Renal pelvis (tissue), 12 donors: ENCODE measurements around the gene ETV4. TPM values are rescaled to one million over a fixed set of nuclear protein-coding genes. Genes with fewer than 3 reads are reported as not detected.

Experiments used
- DNase-seq: peaks from one replicate; pipeline ENCODE4 v3.0.0-alpha.2; 2013
- long read RNA-seq, 16 experiments: transcript quantifications; one replicate each; lab custom pipeline, GENCODE V29; 2026
- polyA plus RNA-seq, 3 donors: library from polyadenylated mRNA; unstranded; fragments of 120-200 nt; gene quantifications; one replicate each; pipeline ENCODE4 v1.2.1, GENCODE V29; 2013; ENCODE audit not compliant: insufficient read length in 3 of 3

ETV4 gene
- 10 to 100 TPM; 39.7 to 49.8 (median 43.7) TPM for polyA plus RNA-seq
- long read RNA-seq, donor 1, partial matches to known transcripts = 5 of 7 reads
- long read RNA-seq, donor 1, other reads (novel, unspliced or antisense) = 0 of 7 reads
- long read RNA-seq, donor 2, transcript ETV4-201 (13 exons, 2,429 nt) = major isoform, 8 of 10 reads
- long read RNA-seq, donor 2, partial matches to known transcripts = 0 of 10 reads
- long read RNA-seq, donor 2, other reads (novel, unspliced or antisense) = 0 of 10 reads
- long read RNA-seq, donor 3, partial matches to known transcripts = 5 of 14 reads
- long read RNA-seq, donor 3, other reads (novel, unspliced or antisense) = 0 of 14 reads
- long read RNA-seq, donor 4, transcript ETV4-201 (13 exons, 2,429 nt) = major isoform, 5 of 6 reads
- long read RNA-seq, donor 4, partial matches to known transcripts = 0 of 6 reads
- long read RNA-seq, donor 4, other reads (novel, unspliced or antisense) = 0 of 6 reads
- long read RNA-seq, donor 5, partial matches to known transcripts = 0 of 1 reads
- long read RNA-seq, donor 5, other reads (novel, unspliced or antisense) = 0 of 1 reads
- long read RNA-seq, donor 6, partial matches to known transcripts = 5 of 12 reads
- long read RNA-seq, donor 6, other reads (novel, unspliced or antisense) = 0 of 12 reads
- long read RNA-seq, donor 7, partial matches to known transcripts = 19 of 23 reads
- long read RNA-seq, donor 7, other reads (novel, unspliced or antisense) = 0 of 23 reads
- long read RNA-seq, donor 8, partial matches to known transcripts = 0 of 2 reads
- long read RNA-seq, donor 8, other reads (novel, unspliced or antisense) = 0 of 2 reads
- long read RNA-seq, donor 9, partial matches to known transcripts = 0 of 7 reads
- long read RNA-seq, donor 9, other reads (novel, unspliced or antisense) = 0 of 7 reads
- long read RNA-seq, donor 10, partial matches to known transcripts = 0 of 4 reads
- long read RNA-seq, donor 10, other reads (novel, unspliced or antisense) = 0 of 4 reads
- long read RNA-seq, donor 11, partial matches to known transcripts = 0 of 3 reads
- long read RNA-seq, donor 11, other reads (novel, unspliced or antisense) = 0 of 3 reads
- long read RNA-seq, donor 12, partial matches to known transcripts = 0 of 7 reads
- long read RNA-seq, donor 12, other reads (novel, unspliced or antisense) = 0 of 7 reads
- long read RNA-seq, donor 13, partial matches to known transcripts = 0 of 1 reads
- long read RNA-seq, donor 13, other reads (novel, unspliced or antisense) = 0 of 1 reads
- long read RNA-seq, donor 14 = 0 reads
- long read RNA-seq, donor 15 = 0 reads
- long read RNA-seq, donor 16, transcript ETV4-201 (13 exons, 2,429 nt) = major isoform, 6 of 16 reads
- long read RNA-seq, donor 16, partial matches to known transcripts = 9 of 16 reads
- long read RNA-seq, donor 16, other reads (novel, unspliced or antisense) = 0 of 16 reads

- peak; percentile 95 for DNase-seq
Observed at GRCh38 chr17:43546319-43547188, at the start of gene ETV4. TSS of gene ETV4 (minus strand) at chr17:43546340. CDS start at chr17:43545617, 723 bp downstream.

GRCh38 chr17:43595466-43595865 is 49.3 kb upstream of the ETV4 start:
- no peak for DNase-seq

- DNase-seq = no peak
Observed at GRCh38 chr17:43591779-43592562, 45.8 kb upstream of the ETV4 start.

- no peak for DNase-seq
Observed at GRCh38 chr17:43591001-43591400, 44.9 kb upstream of the ETV4 start.

DNA sequence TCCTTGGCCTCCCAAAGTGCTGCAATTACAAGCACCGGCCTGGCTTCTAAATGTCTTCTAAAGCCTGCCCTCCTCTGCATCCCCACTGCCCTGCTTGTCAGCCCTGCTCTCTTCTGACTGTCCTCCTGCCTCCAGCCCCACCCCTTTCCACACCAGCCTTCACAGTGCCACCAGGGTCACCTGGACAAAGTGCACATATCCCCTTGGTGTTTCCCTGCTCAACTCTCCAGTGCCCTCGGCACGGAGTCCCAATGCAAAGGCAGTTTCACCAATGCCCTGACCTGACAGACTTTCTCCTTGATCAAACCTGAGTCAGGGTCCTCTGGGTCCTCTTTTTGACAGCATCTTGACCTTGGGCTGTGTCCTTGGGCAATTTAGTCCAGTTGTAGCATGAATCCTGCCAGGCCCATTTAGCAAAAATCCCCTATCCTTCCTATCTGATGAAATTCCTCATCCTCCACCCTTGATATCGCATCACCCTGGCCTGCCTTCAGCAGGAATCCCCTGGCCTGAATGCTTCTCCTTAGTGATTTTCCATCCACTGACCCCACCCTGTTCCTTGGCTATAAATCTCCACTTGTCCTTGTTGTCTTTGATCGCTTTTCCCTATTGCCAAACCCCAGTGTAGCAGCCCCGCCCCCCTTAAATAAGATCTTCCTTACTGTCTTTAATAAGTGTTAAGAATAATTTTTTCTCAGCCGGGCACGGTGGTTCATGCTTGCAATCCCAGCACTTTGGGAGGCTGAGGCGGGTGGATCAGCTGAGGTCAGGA is 42.7 kb upstream of the ETV4 start:
- no peak for DNase-seq

DNA sequence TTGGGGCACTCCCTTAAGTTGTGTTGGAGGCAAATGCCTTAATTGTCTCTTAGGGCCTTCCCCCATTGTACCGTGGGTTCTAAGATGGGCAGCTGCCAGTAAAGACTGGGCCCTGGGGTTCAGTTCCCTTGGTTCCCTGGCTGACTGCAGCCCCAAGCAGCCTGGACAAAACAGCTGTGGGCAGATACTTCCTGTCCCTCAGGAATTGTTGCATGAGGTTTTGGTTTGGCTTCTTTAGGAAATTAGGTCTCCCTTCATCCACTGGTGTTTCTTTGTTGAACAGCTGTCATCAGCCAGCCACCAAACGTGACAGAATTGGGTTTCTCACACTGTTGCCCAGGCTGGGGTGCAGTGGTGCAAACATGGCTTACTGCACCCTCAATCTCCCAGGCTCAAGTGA is 42.0 kb upstream of the ETV4 start:
- DNase-seq = no peak

GRCh38 chr17:43587647-43588046 is 41.5 kb upstream of the ETV4 start:
- no peak for DNase-seq

DNA sequence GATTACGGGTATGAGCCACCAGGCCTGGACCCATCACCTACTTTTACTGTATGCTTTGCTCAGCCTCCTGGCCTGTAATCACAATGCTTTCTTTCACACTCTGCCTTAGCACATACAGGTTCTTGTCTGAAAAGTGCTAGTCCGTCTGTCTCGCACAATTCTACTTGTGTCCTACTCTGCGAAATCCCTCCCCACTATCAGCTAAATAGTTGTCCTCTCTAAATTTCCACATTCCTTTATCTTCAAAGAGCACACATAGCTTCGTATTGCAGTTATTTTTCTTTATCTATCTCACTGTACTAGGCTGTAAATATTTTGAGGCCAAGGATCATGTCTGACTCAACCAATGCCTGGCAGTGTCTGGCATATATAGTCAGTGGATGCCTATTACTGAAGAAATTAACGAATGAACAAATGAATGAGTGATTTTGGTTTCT is 38.5 kb upstream of the ETV4 start:
- no peak for DNase-seq

DNA sequence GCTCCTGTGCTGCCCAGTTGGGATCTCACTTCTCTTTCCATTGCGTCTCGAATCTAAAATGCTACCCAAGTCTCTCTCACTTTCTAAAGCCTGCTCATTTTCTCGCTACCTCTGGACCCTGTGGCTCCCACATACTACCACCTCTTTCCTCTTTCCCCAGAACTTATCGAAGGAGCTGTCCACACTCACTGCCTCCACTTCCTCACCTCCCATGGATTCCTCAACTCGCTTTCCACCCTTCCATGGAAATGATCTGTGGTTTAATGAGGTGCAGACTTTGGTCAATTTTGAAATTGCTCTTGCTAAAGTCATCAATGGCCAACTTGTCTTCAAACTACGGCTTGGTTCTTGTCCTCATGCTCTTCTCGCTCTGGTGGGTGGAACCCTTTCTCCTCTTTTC is 37.2 kb upstream of the ETV4 start:
- no peak for DNase-seq

GRCh38 chr17:43581613-43582012 is 35.5 kb upstream of the ETV4 start:
- no peak for DNase-seq

- no peak for DNase-seq
Observed at GRCh38 chr17:43581130-43581529, 35.0 kb upstream of the ETV4 start.

DNA sequence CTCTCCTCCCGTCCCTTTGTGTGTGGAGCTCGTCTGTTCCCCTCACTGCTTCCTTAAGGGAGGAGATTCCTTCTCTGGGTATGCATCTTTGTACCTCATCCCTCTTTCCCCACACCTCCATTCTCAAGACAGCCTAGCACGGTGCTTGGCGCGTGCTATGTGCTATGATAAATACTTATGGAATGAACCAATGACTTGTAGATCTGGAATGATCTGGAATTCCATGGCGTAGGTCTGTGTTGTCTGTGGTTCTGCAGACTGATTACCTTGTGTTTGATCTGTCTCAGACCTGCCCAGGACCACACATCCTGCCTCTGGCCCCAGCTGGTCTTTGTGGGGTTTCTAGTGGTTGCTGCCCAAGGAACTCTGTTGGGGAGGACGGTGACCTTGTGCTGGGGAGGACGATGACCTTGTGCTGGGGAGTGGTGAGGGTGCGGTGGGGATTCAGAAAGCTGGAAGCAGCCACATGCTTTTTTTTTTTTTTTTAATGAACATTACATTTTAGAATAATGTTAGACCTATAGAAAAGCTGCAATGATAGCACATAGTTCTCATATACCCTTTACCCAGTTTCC is 33.5 kb upstream of the ETV4 start:
- no peak for DNase-seq

DNA sequence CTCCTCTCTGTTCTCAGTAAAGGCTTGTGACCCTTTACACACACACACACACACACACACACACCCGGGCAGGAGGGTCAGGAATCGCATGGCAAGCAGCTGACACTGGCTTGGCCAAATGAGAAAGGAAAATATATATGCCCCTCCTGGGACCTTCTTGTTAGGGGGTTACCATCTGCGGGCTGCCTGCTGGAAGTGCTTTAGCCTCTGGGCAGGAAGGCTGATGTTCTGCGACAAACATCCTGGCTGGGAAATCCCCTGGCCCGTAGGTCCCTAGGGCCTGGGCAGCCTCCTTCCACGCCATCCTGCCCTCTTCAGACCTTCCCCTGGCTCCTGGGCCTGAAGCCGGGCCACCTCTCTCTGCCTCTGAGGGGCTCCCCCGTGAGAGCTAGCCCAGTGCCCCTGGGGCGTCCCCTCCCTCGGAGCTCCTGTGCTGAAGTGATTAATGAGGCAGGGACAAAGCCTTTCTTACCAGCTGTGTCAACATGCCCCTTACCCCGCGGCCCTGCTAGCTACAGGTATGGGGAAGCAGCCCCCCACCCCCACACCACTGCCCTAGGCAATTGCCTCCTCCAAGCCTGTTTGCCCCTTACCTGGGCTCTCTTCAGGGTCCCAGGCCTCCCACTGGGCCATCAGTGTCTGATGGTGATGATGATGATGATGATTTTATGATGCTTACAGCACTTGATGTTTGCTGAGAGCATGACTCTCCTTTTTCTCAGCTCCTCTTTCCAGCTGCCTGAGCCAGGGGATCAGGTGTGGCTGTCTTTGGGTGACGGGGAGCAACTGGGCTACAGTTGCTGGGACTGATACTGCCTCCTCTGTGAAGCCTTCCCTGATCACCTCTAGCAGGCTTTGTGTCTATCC is 32.8 kb upstream of the ETV4 start:
- peak; percentile 72 for DNase-seq

GRCh38 chr17:43578404-43578698 is 32.2 kb upstream of the ETV4 start:
- DNase-seq = no peak

GRCh38 chr17:43577664-43578403 is 31.7 kb upstream of the ETV4 start:
- no peak for DNase-seq

DNA sequence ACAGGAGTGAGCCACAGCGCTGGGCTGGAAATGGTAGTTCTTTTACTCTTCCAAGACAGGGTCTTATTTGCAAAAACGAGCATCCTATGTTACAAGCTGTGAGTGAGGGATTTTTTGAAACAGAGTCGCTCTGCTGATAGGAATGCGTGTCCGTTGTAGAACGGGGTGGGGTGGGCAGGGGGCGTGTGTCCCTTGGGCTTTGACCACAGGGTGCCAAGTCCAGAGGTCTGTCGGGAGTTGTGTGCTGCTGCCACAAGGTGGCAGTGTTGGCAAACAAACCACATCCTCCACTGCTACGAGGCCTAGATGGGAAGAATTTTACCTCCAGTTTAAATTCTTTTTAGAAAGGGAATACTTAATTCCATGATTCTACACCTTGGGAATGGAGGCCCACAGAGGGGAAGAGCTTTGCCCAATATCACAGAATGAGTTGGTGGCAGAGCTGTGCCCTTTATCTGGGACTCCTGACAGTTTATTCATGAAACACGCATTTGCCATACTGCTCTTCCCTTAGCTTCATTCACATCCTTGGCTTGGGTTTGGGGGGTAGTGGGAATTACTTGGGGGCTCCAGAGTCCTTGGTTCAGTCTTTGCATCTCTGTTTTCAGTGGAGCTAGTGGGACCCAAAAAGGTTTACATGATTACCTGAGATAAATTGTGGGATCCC is 30.6 kb upstream of the ETV4 start:
- DNase-seq = peak; percentile 84
